OCI-LY1 (cell line): ENCODE measurements around the gene TET3.

ENCODE experiments used
- H2AFZ ChIP-seq: fragments of 200-600 bp; sonication (generic), shearing (Covaris generic); 2 replicates; pipeline ENCODE4 v1.6.0; 2014; ENCODE audit warnings: antibody characterized with exemption, mild to moderate bottlenecking, low read length
- H3F3A ChIP-seq: fragments of 200-600 bp; sonication (generic), shearing (Covaris generic); 2 replicates; pipeline ENCODE4 v1.6.0; 2014; ENCODE audit warnings: mild to moderate bottlenecking, antibody characterized with exemption, low read length, moderate library complexity; ENCODE audit not compliant: insufficient read depth
- H3K27ac ChIP-seq: fragments of 200-600 bp; sonication (generic); 2 replicates; pipeline ENCODE4 v1.5.1; 2014; ENCODE audit warnings: low read length, mixed run types, mild to moderate bottlenecking, low read depth; ENCODE audit not compliant: poor library complexity, severe bottlenecking
- H3K27me3 ChIP-seq: fragments of 200-600 bp; sonication (generic); 2 replicates; pipeline ENCODE4 v1.6.0; 2014; ENCODE audit warnings: antibody characterized with exemption, mild to moderate bottlenecking, low read length, moderate library complexity; ENCODE audit not compliant: insufficient read depth
- H3K36me3 ChIP-seq: fragments of 200-600 bp; sonication (generic); 2 replicates; pipeline ENCODE4 v1.6.1; 2014; ENCODE audit warnings: mild to moderate bottlenecking, antibody characterized with exemption, low read length, moderate library complexity, mixed read lengths; ENCODE audit not compliant: insufficient read depth
- H3K4me1 ChIP-seq: fragments of 200-600 bp; sonication (generic); 2 replicates; pipeline ENCODE4 v1.5.1; 2014; ENCODE audit warnings: mild to moderate bottlenecking, low read length, moderate library complexity; ENCODE audit not compliant: insufficient read depth, severe bottlenecking
- H3K4me2 ChIP-seq: fragments of 200-600 bp; sonication (generic), shearing (Covaris generic); 2 replicates; pipeline ENCODE4 v1.6.1; 2014; ENCODE audit warnings: low read length
- H3K4me3 ChIP-seq: fragments of 200-600 bp; sonication (generic); 2 replicates; pipeline ENCODE4 v1.5.1; 2014; ENCODE audit warnings: low read length, low read depth, mild to moderate bottlenecking, mixed read lengths; ENCODE audit not compliant: poor library complexity, severe bottlenecking
- H3K79me2 ChIP-seq: fragments of 200-600 bp; shearing (Covaris generic); 2 replicates; pipeline ENCODE4 v1.6.1; 2016; ENCODE audit warnings: mixed run types, low read length, mixed read lengths; ENCODE audit not compliant: insufficient read depth
- H3K9ac ChIP-seq: fragments of 200-600 bp; sonication (generic), shearing (Covaris generic); 2 replicates; pipeline ENCODE4 v1.6.1; 2014; ENCODE audit warnings: mild to moderate bottlenecking, low read length, mixed read lengths
- H3K9me2 ChIP-seq: fragments of 200-600 bp; sonication (generic), shearing (Covaris generic); 2 replicates; pipeline ENCODE4 v1.6.1; 2014; ENCODE audit warnings: low read depth, mild to moderate bottlenecking, low read length, mixed read lengths
- H3K9me3 ChIP-seq: fragments of 200-600 bp; shearing (Covaris generic); 2 replicates; pipeline ENCODE4 v1.6.1; 2014; ENCODE audit warnings: low read length, mixed read lengths
- H4K20me1 ChIP-seq: fragments of 200-600 bp; sonication (generic), shearing (Covaris generic); 2 replicates; pipeline ENCODE4 v1.6.0; 2016; ENCODE audit warnings: mild to moderate bottlenecking, low read length; ENCODE audit not compliant: insufficient read depth
- EZH2 ChIP-seq: fragments of 200-600 bp; sonication (generic), shearing (Covaris generic); IDR thresholded peaks from 2 replicates; pipeline ENCODE4 v1.8.0; 2017; ENCODE audit warnings: borderline replicate concordance, mixed run types, mild to moderate bottlenecking, antibody characterized with exemption, low read length, moderate library complexity, mixed read lengths
- TF ChIP-seq, protein P1 (sequence below): fragments of 200-600 bp; sonication (generic), shearing (Covaris generic); IDR thresholded peaks from 2 replicates; pipeline ENCODE4 v1.5.1; 2017; ENCODE audit warnings: mild to moderate bottlenecking, antibody characterized with exemption, low read length, moderate library complexity, mixed read lengths

TET3 gene

DNA sequence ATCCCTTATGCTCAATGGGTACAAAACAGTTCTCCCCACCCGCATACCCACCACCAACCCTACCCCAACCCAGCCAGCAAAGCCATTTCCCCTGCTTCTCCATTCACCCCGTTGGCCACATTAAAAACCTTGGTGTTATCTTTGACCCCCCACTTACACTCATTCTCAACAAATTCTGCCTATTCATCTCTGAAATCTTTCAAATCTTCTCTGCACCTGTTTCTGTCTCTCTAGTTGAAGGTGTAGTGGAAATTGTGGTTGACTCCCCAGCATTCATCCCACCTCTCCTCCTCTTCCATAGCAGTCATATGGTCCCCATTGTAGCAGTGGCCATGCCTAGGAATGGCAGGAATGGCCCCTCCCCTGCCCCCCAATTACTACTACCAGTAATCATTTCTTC, 20.5 kb upstream of the TET3 start:
- Histone ChIP-seq H3K9me2 (no peaks in the 10 kb centered on the region), H3K4me2 (no peak overlapping the region), H3K9me3 (peaks cover 6% of the 10 kb centered on the region; the same call in 1 of the 2 replicates), H3K79me2 (no peaks in the 10 kb centered on the region), H3K27me3 (peaks cover 4% of the 10 kb centered on the region; the same call in 1 of the 2 replicates), H3F3A (no peaks in the 10 kb centered on the region), H2AFZ (no peak overlapping the region), H3K27ac (no peak overlapping the region), H3K4me3 (no peak overlapping the region), H3K9ac (no peak overlapping the region), H4K20me1 (no peaks in the 10 kb centered on the region), H3K4me1 (no peaks in the 10 kb centered on the region), H3K36me3 (peaks cover 8% of the 10 kb centered on the region)
- TF ChIP-seq, protein P1, sequence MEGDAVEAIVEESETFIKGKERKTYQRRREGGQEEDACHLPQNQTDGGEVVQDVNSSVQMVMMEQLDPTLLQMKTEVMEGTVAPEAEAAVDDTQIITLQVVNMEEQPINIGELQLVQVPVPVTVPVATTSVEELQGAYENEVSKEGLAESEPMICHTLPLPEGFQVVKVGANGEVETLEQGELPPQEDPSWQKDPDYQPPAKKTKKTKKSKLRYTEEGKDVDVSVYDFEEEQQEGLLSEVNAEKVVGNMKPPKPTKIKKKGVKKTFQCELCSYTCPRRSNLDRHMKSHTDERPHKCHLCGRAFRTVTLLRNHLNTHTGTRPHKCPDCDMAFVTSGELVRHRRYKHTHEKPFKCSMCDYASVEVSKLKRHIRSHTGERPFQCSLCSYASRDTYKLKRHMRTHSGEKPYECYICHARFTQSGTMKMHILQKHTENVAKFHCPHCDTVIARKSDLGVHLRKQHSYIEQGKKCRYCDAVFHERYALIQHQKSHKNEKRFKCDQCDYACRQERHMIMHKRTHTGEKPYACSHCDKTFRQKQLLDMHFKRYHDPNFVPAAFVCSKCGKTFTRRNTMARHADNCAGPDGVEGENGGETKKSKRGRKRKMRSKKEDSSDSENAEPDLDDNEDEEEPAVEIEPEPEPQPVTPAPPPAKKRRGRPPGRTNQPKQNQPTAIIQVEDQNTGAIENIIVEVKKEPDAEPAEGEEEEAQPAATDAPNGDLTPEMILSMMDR = no peak
- TF ChIP-seq EZH2 = no peak

DNA sequence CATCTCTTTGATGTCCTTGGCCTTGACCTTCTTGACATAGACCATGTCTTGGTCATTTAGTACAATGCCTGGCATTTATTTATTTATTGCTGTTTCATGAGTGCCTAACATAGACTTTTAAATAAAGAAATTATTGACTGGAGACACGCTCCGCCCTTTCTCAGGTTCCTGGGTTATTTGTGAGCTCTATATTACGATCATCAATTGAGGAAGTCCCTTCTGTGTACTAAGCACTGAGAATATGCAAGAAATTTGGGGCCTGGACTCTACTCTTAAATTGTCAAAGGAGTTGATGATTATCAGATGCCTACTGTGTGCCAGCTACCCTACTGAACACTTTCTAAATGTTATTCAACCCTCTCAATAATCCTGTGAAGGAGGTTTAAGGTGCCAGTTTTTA, 19.7 kb upstream of the TET3 start:
- no peak for TF ChIP-seq EZH2
- peaks cover 6% of the 10 kb centered on the region for H3K4me1 ChIP-seq

DNA sequence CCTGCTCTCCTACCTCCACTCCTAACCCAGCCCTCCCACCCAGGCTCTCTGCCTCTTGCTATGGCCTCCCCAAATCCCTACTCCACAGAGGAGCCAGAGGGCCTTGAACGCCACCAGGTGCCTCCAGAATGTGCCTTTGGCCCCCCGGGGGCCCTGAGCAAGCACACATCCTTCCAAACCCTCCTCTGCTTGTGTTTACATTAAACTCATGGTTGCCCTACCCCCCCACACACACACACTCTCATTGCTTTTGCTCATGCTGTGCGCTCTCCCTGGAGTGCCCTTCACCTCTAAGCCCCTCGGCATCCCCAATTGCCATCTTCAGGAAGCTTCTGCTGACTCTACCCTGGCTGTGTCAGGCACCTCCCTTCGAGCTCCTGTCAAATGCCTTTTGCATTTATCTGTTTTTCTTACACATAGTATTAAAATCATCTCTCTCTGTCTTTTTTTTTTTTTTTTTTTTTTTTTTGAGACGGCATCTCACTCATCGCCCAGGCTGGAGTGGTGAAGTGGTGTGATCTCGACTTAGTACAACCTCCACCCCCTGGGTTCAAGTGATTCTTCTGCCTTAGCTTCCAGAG, 16.3 kb upstream of the TET3 start:
- peaks cover 31% of the 10 kb centered on the region for H3K4me1 ChIP-seq
- no peaks in the 10 kb centered on the region for H3K79me2 ChIP-seq
- H4K20me1 ChIP-seq = no peaks in the 10 kb centered on the region
- no peaks in the 10 kb centered on the region for H3K36me3 ChIP-seq
- no peaks in the 10 kb centered on the region for H3K9me3 ChIP-seq
- H3K9ac ChIP-seq = no peak overlapping the region
- H3K27me3 ChIP-seq = no peaks in the 10 kb centered on the region
- H3K4me2 ChIP-seq = no peak overlapping the region
- H3K27ac ChIP-seq = no peak overlapping the region
- H2AFZ ChIP-seq = no peak overlapping the region
- no peak for TF ChIP-seq EZH2
- TF ChIP-seq, protein P1 = no peak
- H3K4me3 ChIP-seq = no peak overlapping the region
- no peaks in the 10 kb centered on the region for H3F3A ChIP-seq
- H3K9me2 ChIP-seq = no peaks in the 10 kb centered on the region

More for the DNA sequence above, 19.7 kb upstream of the TET3 start:
- no peaks in the 10 kb centered on the region for H4K20me1 ChIP-seq
- H3K4me2 ChIP-seq = no peak overlapping the region
- H3K27ac ChIP-seq = no peak overlapping the region
- H2AFZ ChIP-seq = no peak overlapping the region
- H3K9me2 ChIP-seq = no peaks in the 10 kb centered on the region
- H3F3A ChIP-seq = no peaks in the 10 kb centered on the region
- no peak overlapping the region for H3K4me3 ChIP-seq
- peaks cover 6% of the 10 kb centered on the region; the same call in 1 of the 2 replicates for H3K9me3 ChIP-seq
- H3K9ac ChIP-seq = no peak overlapping the region
- no peaks in the 10 kb centered on the region; the same call in 1 of the 2 replicates for H3K36me3 ChIP-seq
- no peaks in the 10 kb centered on the region for H3K79me2 ChIP-seq
- H3K27me3 ChIP-seq = peaks cover 4% of the 10 kb centered on the region; the same call in 1 of the 2 replicates

DNA sequence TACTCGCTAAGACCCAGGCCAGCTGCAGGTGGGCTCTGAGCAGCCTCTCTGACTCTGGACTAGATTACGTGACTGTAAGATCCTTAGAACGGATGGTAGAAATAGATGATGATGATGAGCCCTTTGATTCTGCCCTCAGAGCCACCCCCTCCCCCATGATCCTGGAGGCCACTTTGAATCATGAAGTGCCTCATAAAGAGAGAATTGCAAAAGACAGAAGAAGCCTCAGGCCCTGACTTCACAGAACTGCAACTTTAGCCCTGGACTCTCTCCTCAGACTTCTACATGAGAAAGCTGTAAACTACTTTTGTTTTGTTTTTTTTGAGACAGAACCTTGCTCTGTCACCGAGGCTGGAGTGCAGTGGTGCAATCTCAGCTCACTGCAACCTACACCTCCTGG, 15.4 kb upstream of the TET3 start:
- Histone ChIP-seq H3F3A (no peaks in the 10 kb centered on the region), H2AFZ (no peak overlapping the region), H3K4me1 (peaks cover 31% of the 10 kb centered on the region), H3K9me2 (no peaks in the 10 kb centered on the region), H3K4me3 (no peak overlapping the region), H3K4me2 (no peak overlapping the region), H3K9me3 (no peaks in the 10 kb centered on the region), H3K27me3 (no peaks in the 10 kb centered on the region), H3K27ac (no peak overlapping the region), H3K36me3 (no peaks in the 10 kb centered on the region), H3K79me2 (no peaks in the 10 kb centered on the region), H4K20me1 (no peaks in the 10 kb centered on the region), H3K9ac (no peak overlapping the region)
- TF ChIP-seq, protein P1 = no peak
- no peak for TF ChIP-seq EZH2
